NCI-H187 treated with DMSO at 0.1 percent for 48 hours (cell line): ENCODE measurements around the gene SCD5.

Source experiments
- DNase-seq: peaks from one replicate; lab custom pipeline; 2025; lab: John Stamatoyannopoulos, UW

Gene SCD5

GRCh38 chr4:82588771-82589270, 209.8 kb downstream of the SCD5 start:
- no peak for DNase-seq

- DNase-seq = no peak
These were observed 210.6 kb downstream of the SCD5 start for GRCh38 chr4:82587826-82588540.

DNA sequence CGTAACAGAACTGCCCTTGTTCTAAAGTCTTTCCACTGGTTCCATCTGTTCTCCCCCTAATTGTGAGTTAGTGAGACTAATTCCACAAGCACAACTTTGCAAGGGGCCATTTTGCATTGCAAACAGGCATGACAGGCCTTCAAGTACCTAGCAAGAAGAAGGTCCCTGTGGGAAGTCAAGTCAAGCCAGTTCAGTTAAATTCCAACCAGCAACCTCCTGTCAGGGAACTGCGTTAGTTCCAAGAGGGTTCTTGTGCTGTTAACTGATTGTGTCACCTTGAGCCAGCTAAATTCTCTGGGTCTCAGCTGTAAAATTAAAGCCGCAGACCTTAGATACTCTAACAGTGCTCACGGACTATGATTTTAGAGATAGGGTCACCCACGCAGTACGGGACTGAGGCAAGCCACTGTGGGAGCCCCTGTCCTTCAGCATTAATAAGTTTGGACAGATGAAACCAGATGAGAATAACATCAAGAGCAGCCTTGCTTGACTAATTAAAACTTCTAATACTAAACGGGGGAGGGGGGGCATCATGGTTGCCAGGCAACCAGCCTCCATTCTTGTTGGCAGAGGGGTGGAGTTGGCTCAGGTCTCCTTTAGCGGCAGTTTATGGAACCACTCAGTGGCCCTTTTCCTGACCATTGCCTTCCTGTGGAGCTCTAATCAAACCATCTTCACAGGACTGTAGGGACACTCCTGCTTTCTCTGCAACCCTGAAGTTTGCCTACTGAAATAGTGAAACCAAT, 212.7 kb downstream of the SCD5 start:
- no peak for DNase-seq

- DNase-seq = no peak
These were observed 213.7 kb downstream of the SCD5 start for GRCh38 chr4:82584931-82585330.

DNA sequence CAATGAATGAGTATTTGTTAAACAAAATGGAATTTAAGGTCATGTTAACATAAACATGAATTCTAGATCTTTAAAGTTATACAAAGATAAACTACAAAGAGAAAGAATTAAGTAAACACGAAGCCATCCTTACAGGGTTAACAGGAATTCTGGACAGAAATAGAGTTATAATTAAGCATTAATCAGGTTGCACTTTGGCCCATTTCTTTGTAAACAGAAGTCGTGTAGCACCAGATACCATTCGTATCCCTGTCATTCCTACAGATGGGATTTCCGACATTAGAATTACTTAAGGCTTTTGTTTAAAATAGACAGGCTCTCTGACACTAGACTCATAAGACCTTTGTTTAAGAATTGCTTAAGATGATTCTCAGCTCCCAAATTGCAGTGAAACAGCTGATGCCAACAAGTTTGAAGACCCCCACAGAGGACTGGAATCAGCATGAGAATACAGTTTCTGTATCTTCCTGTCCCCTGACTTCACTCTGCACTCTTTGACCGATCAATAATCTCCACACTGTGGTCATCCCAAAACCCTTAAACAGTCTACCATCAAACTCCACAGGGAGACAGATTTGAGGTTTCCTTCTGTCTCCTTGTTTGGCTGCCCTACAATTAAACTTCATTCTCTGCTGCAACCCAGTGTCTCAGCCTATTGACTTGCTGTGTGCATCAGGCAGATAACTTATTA, 214.6 kb downstream of the SCD5 start:
- DNase-seq = no peak

GRCh38 chr4:82579932-82580331, 218.7 kb downstream of the SCD5 start:
- DNase-seq = no peak
